ENCODE data around the gene COLEC11.

GRCh38 chr2:3683748-3684454 lies 89.0 kb downstream of the COLEC11 start:
- TF ChIP-seq CTCF (IDR thresholded peaks at IDR 0.05; ENCODE audit: low read length) (no peak; the same call in 1 of the 2 replicates), EZH2 (IDR thresholded peaks at IDR 0.05; ENCODE audit: borderline replicate concordance, low read length) (no peak)

Measured in OCI-LY1 (cell line).